A673 (cell line): ENCODE results near the gene TOMM5. TPM values are rescaled to one million over a fixed set of nuclear protein-coding genes. Genes with fewer than 3 reads are reported as not detected.

ENCODE experiments used
- BruUV-seq: library from RNA; stranded (reverse); fragments of 400-500 nt; replicated peaks from 2 replicates; lab custom pipeline; 2021; lab: Mats Ljungman, UMichigan
- CTCF ChIA-PET: fragments of 300-600 bp; sonication (Branson Sonifier 250); formaldehyde crosslinking; loops from one replicate; lab custom pipeline; 2022; ENCODE audit warnings: antibody characterized with exemption; lab: Charles Lee
- POLR2A ChIA-PET: fragments of 300-600 bp; sonication (Branson Sonifier 250); formaldehyde crosslinking; loops from one replicate; lab custom pipeline; 2022; ENCODE audit warnings: antibody characterized with exemption; ENCODE audit not compliant: low non-redundant PET; lab: Charles Lee
- DNase-seq: peaks from one replicate; pipeline ENCODE4 v3.0.0-alpha.2; 2015; ENCODE audit warnings: low spot score
- H3K27ac ChIP-seq: fragments of 200-600 bp; sonication (generic); 2 replicates; pipeline ENCODE4 v1.5.1; 2016; ENCODE audit warnings: mixed run types, low read depth, mild to moderate bottlenecking, mixed read lengths, antibody characterized with exemption, low read length; ENCODE audit not compliant: poor library complexity, severe bottlenecking
- H3K27me3 ChIP-seq: fragments of 200-600 bp; sonication (generic); replicated peaks from 2 replicates; pipeline ENCODE4 v1.6.1; 2017; ENCODE audit warnings: mixed run types, low read depth, mild to moderate bottlenecking, mixed read lengths, antibody characterized with exemption, low read length; ENCODE audit not compliant: insufficient read depth, poor library complexity
- H3K36me3 ChIP-seq: fragments of 200-600 bp; sonication (generic); 2 replicates; pipeline ENCODE4 v1.6.1; 2016; ENCODE audit warnings: mixed run types, mild to moderate bottlenecking, mixed read lengths, antibody characterized with exemption, low read length; ENCODE audit not compliant: insufficient read depth, poor library complexity, severe bottlenecking
- H3K4me1 ChIP-seq: fragments of 200-600 bp; sonication (generic); 2 replicates; pipeline ENCODE4 v1.6.1; 2017; ENCODE audit warnings: mixed run types, mild to moderate bottlenecking, mixed read lengths, antibody characterized with exemption, low read length; ENCODE audit not compliant: insufficient read depth, poor library complexity, severe bottlenecking
- H3K4me3 ChIP-seq: fragments of 200-600 bp; sonication (generic); 2 replicates; pipeline ENCODE4 v1.5.1; 2016; ENCODE audit warnings: low read depth, mixed run types, mild to moderate bottlenecking, mixed read lengths, low read length; ENCODE audit not compliant: poor library complexity, severe bottlenecking
- H3K9me3 ChIP-seq: fragments of 200-600 bp; sonication (generic); 2 replicates; pipeline ENCODE4 v1.6.1; 2016; ENCODE audit warnings: mixed run types, low read depth, mild to moderate bottlenecking, mixed read lengths, antibody characterized with exemption, low read length; ENCODE audit not compliant: poor library complexity, severe bottlenecking
- CTCF ChIP-seq: fragments of 300-800, 200-600 bp; sonication (generic); conservative IDR thresholded peaks from 2 replicates; pipeline ENCODE4 v1.5.1; 2017; ENCODE audit warnings: low read depth, mild to moderate bottlenecking, antibody characterized with exemption, low read length, moderate library complexity, mixed read lengths
- EZH2 ChIP-seq: fragments of 200-600 bp; sonication (generic); IDR thresholded peaks from 2 replicates; pipeline ENCODE4 v1.6.1; 2017; ENCODE audit warnings: borderline replicate concordance, low read depth, mild to moderate bottlenecking, mixed read lengths, antibody characterized with exemption, low read length; ENCODE audit not compliant: poor library complexity, severe bottlenecking
- intact Hi-C: fragments of 100-400 bp; cut with micrococcal nuclease; formaldehyde crosslinking; loops from one replicate; pipeline ENCODE4 v1.10.0; 2022; ENCODE audit not compliant: unreplicated experiment
- total RNA-seq: library from RNA; stranded (reverse); gene quantifications from 2 replicates; pipeline ENCODE4 v1.2.3, GENCODE V29; 2021

TOMM5 gene
- total RNA-seq, 1 experiment from 2014 or later, result 247 TPM

GRCh38 chr9:37617161-37617560, 24.8 kb upstream of the TOMM5 start:
- BruUV-seq, result no TSS peak
- Histone ChIP-seq H3K9me3 (no peaks in the 10 kb centered on the region), H3K4me1 (peaks cover 8% of the 10 kb centered on the region), H3K27ac (no peak overlapping the region), H3K36me3 (no peaks in the 10 kb centered on the region), H3K4me3 (no peak overlapping the region), H3K27me3 (no peaks in the 10 kb centered on the region)
- no peak for TF ChIP-seq EZH2
- TF ChIP-seq CTCF, result no peak
- intact Hi-C loops, result no loop called here
- DNase-seq, result no peak
- ChIA-PET POLR2A (no interaction called here), CTCF (no interaction called here)

- intact Hi-C loops, result no loop called here
- ChIA-PET CTCF (no interaction called here), POLR2A (no interaction called here)
- Histone ChIP-seq H3K36me3 (no peaks in the 10 kb centered on the region), H3K4me1 (no peaks in the 10 kb centered on the region), H3K9me3 (no peaks in the 10 kb centered on the region), H3K27ac (no peak overlapping the region), H3K27me3 (no peaks in the 10 kb centered on the region), H3K4me3 (no peak overlapping the region)
- BruUV-seq, result no TSS peak
- no peak for DNase-seq
- TF ChIP-seq EZH2, result no peak
- no peak for TF ChIP-seq CTCF
Measured at GRCh38 chr9:37611961-37612360, 19.6 kb upstream of the TOMM5 start.

GRCh38 chr9:37611014-37611413, 18.6 kb upstream of the TOMM5 start:
- H3K9me3 ChIP-seq, result no peaks in the 10 kb centered on the region
- no peak overlapping the region for H3K27ac ChIP-seq
- ChIA-PET POLR2A (no interaction called here), CTCF (no interaction called here)
- no TSS peak for BruUV-seq
- TF ChIP-seq CTCF, result no peak
- no peak for TF ChIP-seq EZH2
- intact Hi-C loops, result no loop called here
- peaks cover 3% of the 10 kb centered on the region for H3K27me3 ChIP-seq
- no peak overlapping the region for H3K4me3 ChIP-seq
- no peaks in the 10 kb centered on the region for H3K4me1 ChIP-seq
- no peaks in the 10 kb centered on the region for H3K36me3 ChIP-seq
- no peak for DNase-seq
